ENCODE data around the gene SLC35G1. TPM values are rescaled to one million over a fixed set of nuclear protein-coding genes. Genes with fewer than 3 reads are reported as not detected.

SLC35G1 gene
- total RNA-seq, 1 experiment from 2014 or later, result 6.9 TPM

- POLR2A ChIA-PET (ENCODE audit: unreplicated experiment), result no interaction called here
- CTCF ChIA-PET, result no interaction called here
Measured at GRCh38 chr10:93894516-93895378, 969 bp downstream of the SLC35G1 start.

GRCh38 chr10:93897070-93897780 is 3.4 kb downstream of the SLC35G1 start:
- Histone ChIP-seq H3K27me3 (ENCODE audit: low read length) (no peaks in the 10 kb centered on the region), H3K36me3 (ENCODE audit: low read depth, low read length) (peaks cover 4% of the 10 kb centered on the region), H3F3A (ENCODE audit: low read length, unreplicated experiment) (no peaks in the 10 kb centered on the region), H3K9me2 (replicated peaks; ENCODE audit: low read length) (no peaks in the 10 kb centered on the region), H3K4me2 (ENCODE audit: low read length) (no peak overlapping the region), H3K9ac (ENCODE audit: low read length) (no peak overlapping the region), H2AFZ (ENCODE audit: low read length) (no peak overlapping the region), H4K20me1 (ENCODE audit: low read length) (no peaks in the 10 kb centered on the region), H3K27ac (ENCODE audit: low read length) (no peak overlapping the region), H3K4me3 (ENCODE audit: low read length) (no peak overlapping the region), H3K79me2 (ENCODE audit: low read length) (peaks cover 17% of the 10 kb centered on the region), H3K9me3 (ENCODE audit: low read length) (no peaks in the 10 kb centered on the region), H3K4me1 (ENCODE audit: insufficient read depth, low read length) (peaks cover 12% of the 10 kb centered on the region; the same call in 1 of the 2 replicates)
- POLR2A ChIA-PET (ENCODE audit: unreplicated experiment), result no interaction called here
- ATAC-seq, result no peak
- DNase-seq, result no peak
- intact Hi-C loops (cut with micrococcal nuclease), result no loop called here
- CTCF ChIA-PET, result no interaction called here
- BruUV-seq (replicated peaks), result no TSS peak
- no peak for TF ChIP-seq CTCF (conservative IDR thresholded peaks at IDR 0.05; ENCODE audit: low read depth, low read length)
- no peak for TF ChIP-seq EZH2phosphoT487 (IDR thresholded peaks at IDR 0.05; ENCODE audit: borderline replicate concordance, low read length)
- no peak for TF ChIP-seq EZH2 (IDR thresholded peaks at IDR 0.05; ENCODE audit: low read length, unreplicated experiment)

More at GRCh38 chr10:93894516-93895378, 969 bp downstream of the SLC35G1 start:
- Histone ChIP-seq H3K9me2 (replicated peaks; ENCODE audit: low read length) (no peaks in the 10 kb centered on the region), H3K79me2 (ENCODE audit: low read length) (peaks cover 17% of the 10 kb centered on the region), H3K27me3 (ENCODE audit: low read length) (no peaks in the 10 kb centered on the region), H3K4me3 (ENCODE audit: low read length) (peak overlapping the region; percentile 94), H3K4me1 (ENCODE audit: insufficient read depth, low read length) (peaks cover 12% of the 10 kb centered on the region; the same call in 1 of the 2 replicates), H3K4me2 (ENCODE audit: low read length) (peak overlapping the region; percentile 100), H3K27ac (ENCODE audit: low read length) (no peak overlapping the region), H4K20me1 (ENCODE audit: low read length) (no peaks in the 10 kb centered on the region), H3F3A (ENCODE audit: low read length, unreplicated experiment) (no peaks in the 10 kb centered on the region), H3K36me3 (ENCODE audit: low read depth, low read length) (no peaks in the 10 kb centered on the region), H3K9ac (ENCODE audit: low read length) (peak overlapping the region; percentile 80), H3K9me3 (ENCODE audit: low read length) (no peaks in the 10 kb centered on the region), H2AFZ (ENCODE audit: low read length) (peak overlapping the region; percentile 100)
- BruUV-seq (replicated peaks), result TSS peak; percentile 47
- TF ChIP-seq EZH2 (IDR thresholded peaks at IDR 0.05; ENCODE audit: low read length, unreplicated experiment) (no peak), EZH2phosphoT487 (IDR thresholded peaks at IDR 0.05; ENCODE audit: borderline replicate concordance, low read length) (no peak), CTCF (conservative IDR thresholded peaks at IDR 0.05; ENCODE audit: low read depth, low read length) (no peak)
- DNase-seq (no peak), ATAC-seq (no peak)
- intact Hi-C loops (cut with micrococcal nuclease), result no loop called here
